ENCODE measurements around the gene WFDC5. TPM values are rescaled to one million over a fixed set of nuclear protein-coding genes. Genes with fewer than 3 reads are reported as not detected.

WFDC5 gene
- total and polyA plus RNA-seq, 8 donors: not detected

DNA sequence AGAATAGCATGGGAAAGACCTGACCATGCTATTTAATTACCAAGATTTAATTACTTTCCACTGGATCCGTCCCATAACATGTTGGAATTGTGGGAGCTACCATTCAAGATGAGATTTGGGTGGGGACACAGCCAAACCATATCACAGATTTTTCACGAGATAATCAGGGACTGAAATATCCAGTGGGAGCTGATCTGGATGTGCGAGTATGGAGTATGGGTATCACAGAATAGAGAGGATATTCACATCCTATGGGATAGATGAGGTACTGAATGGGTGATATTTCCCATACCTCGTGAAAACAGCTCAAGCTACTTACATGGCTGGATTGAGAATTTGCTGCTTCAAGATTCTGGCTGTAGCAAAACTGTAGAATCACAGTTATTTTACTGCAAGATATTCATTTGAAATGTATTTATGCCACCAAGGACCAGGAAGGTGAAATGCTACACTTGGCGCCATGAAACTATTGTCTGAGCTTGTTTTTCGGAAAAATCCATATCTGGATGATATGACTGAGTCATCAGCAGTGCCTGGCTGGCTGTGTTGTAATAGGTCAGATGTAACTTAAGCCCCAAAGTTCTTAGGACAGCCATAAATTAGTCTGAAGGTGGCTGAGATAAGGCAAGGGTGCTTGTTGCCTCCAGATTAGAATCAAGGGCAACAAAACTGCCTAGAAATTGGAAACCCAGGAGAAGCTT, 43.9 kb downstream of the WFDC5 start:
- ATAC-seq: no peak
- H3K4me1 ChIP-seq: no peaks in the 10 kb centered on the region
- H3K27ac ChIP-seq: no peak overlapping the region
- no peak for FAIRE-seq
- intact Hi-C loops (cut with DNase I): no loop called here
- TF ChIP-seq, protein P1, sequence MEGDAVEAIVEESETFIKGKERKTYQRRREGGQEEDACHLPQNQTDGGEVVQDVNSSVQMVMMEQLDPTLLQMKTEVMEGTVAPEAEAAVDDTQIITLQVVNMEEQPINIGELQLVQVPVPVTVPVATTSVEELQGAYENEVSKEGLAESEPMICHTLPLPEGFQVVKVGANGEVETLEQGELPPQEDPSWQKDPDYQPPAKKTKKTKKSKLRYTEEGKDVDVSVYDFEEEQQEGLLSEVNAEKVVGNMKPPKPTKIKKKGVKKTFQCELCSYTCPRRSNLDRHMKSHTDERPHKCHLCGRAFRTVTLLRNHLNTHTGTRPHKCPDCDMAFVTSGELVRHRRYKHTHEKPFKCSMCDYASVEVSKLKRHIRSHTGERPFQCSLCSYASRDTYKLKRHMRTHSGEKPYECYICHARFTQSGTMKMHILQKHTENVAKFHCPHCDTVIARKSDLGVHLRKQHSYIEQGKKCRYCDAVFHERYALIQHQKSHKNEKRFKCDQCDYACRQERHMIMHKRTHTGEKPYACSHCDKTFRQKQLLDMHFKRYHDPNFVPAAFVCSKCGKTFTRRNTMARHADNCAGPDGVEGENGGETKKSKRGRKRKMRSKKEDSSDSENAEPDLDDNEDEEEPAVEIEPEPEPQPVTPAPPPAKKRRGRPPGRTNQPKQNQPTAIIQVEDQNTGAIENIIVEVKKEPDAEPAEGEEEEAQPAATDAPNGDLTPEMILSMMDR (IDR thresholded peaks at IDR 0.05): no peak
- WGBS, 2 donors: 91 to 95% methylated on average over 6 of the region's 6 CpGs
- H3K4me3 ChIP-seq: no peak overlapping the region
- H3K27me3 ChIP-seq: no peaks in the 10 kb centered on the region
- H3K9me3 ChIP-seq: no peaks in the 10 kb centered on the region
- no peak for DNase-seq
- H3K36me3 ChIP-seq: no peaks in the 10 kb centered on the region

DNA sequence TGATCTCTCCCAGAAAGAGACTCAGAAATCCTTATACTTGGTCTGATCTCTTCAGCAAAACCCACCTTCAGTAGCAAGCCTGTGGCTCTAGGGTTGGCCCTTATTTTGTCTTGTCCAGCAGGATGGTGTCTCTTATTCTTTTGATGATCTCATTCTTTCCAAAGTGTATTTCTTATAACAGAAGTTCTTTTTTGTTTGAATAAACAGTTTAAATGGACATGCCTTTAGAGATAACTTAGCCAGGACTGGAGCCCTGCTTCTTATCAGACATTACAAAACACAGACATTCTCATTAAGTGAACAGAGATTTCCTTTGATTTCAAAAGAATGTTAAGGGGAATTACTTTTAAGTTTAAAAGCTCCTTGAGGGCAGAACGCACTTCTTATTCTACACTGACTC, 45.7 kb downstream of the WFDC5 start:
- no peak for FAIRE-seq
- Histone ChIP-seq H3K36me3 (no peaks in the 10 kb centered on the region), H3K4me1 (no peaks in the 10 kb centered on the region), H3K4me3 (no peak overlapping the region), H3K27ac (no peak overlapping the region), H3K27me3 (no peaks in the 10 kb centered on the region), H3K9me3 (no peaks in the 10 kb centered on the region)
- intact Hi-C loops (cut with DNase I): no loop called here
- DNase-seq: no peak
- no peak for ATAC-seq
- TF ChIP-seq, protein P1 (IDR thresholded peaks at IDR 0.05): no peak
- WGBS, 2 donors: 94 to 97% methylated on average over 1 of the region's 1 CpG

DNA sequence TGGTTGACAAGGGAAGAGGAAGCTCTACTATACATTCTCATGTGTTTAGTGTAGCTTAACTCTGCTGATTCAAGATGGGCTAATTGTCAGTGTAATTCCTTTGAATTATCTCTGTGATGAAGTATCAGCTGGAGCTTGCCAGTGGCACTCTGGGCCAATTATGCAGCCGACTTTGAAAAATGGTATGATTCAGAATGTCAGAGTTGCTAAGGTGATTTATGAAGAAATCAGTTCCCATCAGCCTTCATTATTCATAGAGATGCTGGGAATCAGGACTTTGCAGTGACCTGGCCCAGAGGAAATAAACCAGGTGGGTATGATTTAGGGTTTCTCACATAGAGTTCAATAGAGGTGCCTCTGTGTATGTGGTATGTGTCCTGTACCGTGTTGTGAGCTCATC, 47.4 kb downstream of the WFDC5 start:
- no peaks in the 10 kb centered on the region for H3K27me3 ChIP-seq
- H3K9me3 ChIP-seq: no peaks in the 10 kb centered on the region
- no peak overlapping the region for H3K4me3 ChIP-seq
- 80 to 89% methylated on average over 2 of the region's 2 CpGs for WGBS, 2 donors
- H3K4me1 ChIP-seq: no peaks in the 10 kb centered on the region
- TF ChIP-seq, protein P1 (IDR thresholded peaks at IDR 0.05): no peak
- intact Hi-C loops (cut with DNase I): no loop called here
- no peak for ATAC-seq
- FAIRE-seq: no peak
- no peak overlapping the region for H3K27ac ChIP-seq
- no peaks in the 10 kb centered on the region for H3K36me3 ChIP-seq
- no peak for DNase-seq

DNA sequence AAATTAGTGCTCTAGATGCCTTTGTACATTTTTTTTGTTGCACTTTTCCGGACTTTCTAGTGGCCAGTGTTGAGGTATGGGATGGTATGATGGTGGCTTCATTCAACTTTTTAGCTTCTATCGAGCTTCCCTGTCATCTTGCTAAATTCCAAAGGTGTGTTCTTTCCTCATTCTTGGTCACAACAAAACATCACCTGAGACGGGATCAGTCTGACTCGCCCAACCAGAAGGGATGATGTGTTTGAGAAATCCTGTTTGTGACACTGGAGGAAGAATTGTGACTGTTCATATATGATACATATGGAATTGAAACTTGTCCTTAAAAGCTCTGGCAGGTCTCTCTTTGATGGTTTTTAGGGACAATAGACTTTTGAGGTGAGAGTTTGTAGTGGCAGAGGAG, 47.9 kb downstream of the WFDC5 start:
- H3K4me1 ChIP-seq: no peaks in the 10 kb centered on the region
- H3K9me3 ChIP-seq: no peaks in the 10 kb centered on the region
- no peak overlapping the region for H3K4me3 ChIP-seq
- H3K27ac ChIP-seq: no peak overlapping the region
- ATAC-seq (no peak), FAIRE-seq (no peak), DNase-seq (no peak)
- 93% methylated on average over 4 of the region's 4 CpGs for WGBS, 2 donors
- intact Hi-C loops (cut with DNase I): no loop called here
- TF ChIP-seq, protein P1 (IDR thresholded peaks at IDR 0.05): no peak
- no peaks in the 10 kb centered on the region for H3K27me3 ChIP-seq
- no peaks in the 10 kb centered on the region for H3K36me3 ChIP-seq

DNA sequence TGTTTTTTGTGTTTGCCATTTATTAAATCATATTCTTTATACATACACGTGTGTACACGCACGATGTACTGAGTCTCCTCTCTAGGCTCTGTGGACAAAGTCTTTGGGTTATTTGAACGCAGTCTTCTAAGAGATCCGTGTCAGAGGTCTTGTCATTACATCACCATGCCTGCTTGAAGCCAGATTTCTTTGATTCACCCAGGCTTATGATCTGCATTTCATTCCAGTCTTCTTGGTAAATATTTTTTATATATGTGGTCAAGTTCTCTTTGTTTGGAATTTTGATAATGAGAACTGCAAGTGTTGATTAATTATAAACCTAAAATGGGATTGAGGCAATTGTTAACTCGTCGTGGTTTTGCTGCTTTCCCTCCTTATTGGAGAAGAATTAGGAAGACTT, 48.6 kb downstream of the WFDC5 start:
- no peak for ATAC-seq
- H3K36me3 ChIP-seq: no peaks in the 10 kb centered on the region
- no peaks in the 10 kb centered on the region for H3K9me3 ChIP-seq
- H3K27ac ChIP-seq: no peak overlapping the region
- H3K27me3 ChIP-seq: no peaks in the 10 kb centered on the region
- no peaks in the 10 kb centered on the region for H3K4me1 ChIP-seq
- intact Hi-C loops (cut with DNase I): no loop called here
- H3K4me3 ChIP-seq: no peak overlapping the region
- no peak for FAIRE-seq
- DNase-seq: no peak
- TF ChIP-seq, protein P1 (IDR thresholded peaks at IDR 0.05): no peak
- 75 to 81% methylated on average over 7 of the region's 7 CpGs for WGBS, 2 donors
